Kidney capillary endothelial cell (primary cell): ENCODE data around the gene EHMT2.
"Not testable (repeated sequence)": the region's sequence is repeated elsewhere in the genome, so short reads cannot be mapped to it uniquely, and the experiment has no call there.

Source experiments
- DNase-seq: peaks from one replicate; pipeline ENCODE4 v3.0.0-alpha.2; 2018; ENCODE audit warnings: low spot score

The EHMT2 gene

GRCh38 chr6:31915351-31915750, 17.9 kb upstream of the EHMT2 start:
- DNase-seq, result no peak

- DNase-seq, result no peak
Observed at GRCh38 chr6:31911826-31912585, 14.5 kb upstream of the EHMT2 start.

- not testable (repeated sequence) for DNase-seq
Observed at GRCh38 chr6:31909298-31909697, 11.8 kb upstream of the EHMT2 start.

GRCh38 chr6:31908791-31909190, 11.3 kb upstream of the EHMT2 start:
- no peak for DNase-seq

- not testable (repeated sequence) for DNase-seq
Observed at GRCh38 chr6:31908255-31908654, 10.8 kb upstream of the EHMT2 start.

- DNase-seq, result no peak
Observed at GRCh38 chr6:31907158-31907813, 9.8 kb upstream of the EHMT2 start.

GRCh38 chr6:31906727-31907126, 9.2 kb upstream of the EHMT2 start:
- not testable (repeated sequence) for DNase-seq

- no peak for DNase-seq
Observed at GRCh38 chr6:31906122-31906521, 8.6 kb upstream of the EHMT2 start.

GRCh38 chr6:31905041-31905440, 7.5 kb upstream of the EHMT2 start:
- no peak for DNase-seq

- DNase-seq, result no peak
Observed at GRCh38 chr6:31903957-31904356, 6.5 kb upstream of the EHMT2 start.

- DNase-seq, result peak; percentile 36
Observed at GRCh38 chr6:31901953-31902643, 4.6 kb upstream of the EHMT2 start, which contains the start of gene ZBTB12. TSS of gene ZBTB12 (minus strand) at chr6:31902086. CDS start at chr6:31901305, 781 bp downstream.

- DNase-seq, result no peak
Observed at GRCh38 chr6:31901415-31901952, 4.0 kb upstream of the EHMT2 start.

GRCh38 chr6:31900917-31901414, 3.5 kb upstream of the EHMT2 start:
- DNase-seq, result no peak

GRCh38 chr6:31899882-31900722, 2.6 kb upstream of the EHMT2 start:
- no peak for DNase-seq

GRCh38 chr6:31899215-31899614, 1.7 kb upstream of the EHMT2 start:
- no peak for DNase-seq

GRCh38 chr6:31898383-31899011, 999 bp upstream of the EHMT2 start:
- DNase-seq, result no peak

GRCh38 chr6:31896856-31897611, 464 bp downstream of the EHMT2 start:
- no peak for DNase-seq

- DNase-seq, result no peak
Observed at GRCh38 chr6:31896493-31896855, 1.0 kb downstream of the EHMT2 start.

- no peak for DNase-seq
Observed at GRCh38 chr6:31892821-31893220, 4.7 kb downstream of the EHMT2 start.

- DNase-seq, result no peak
Observed at GRCh38 chr6:31889331-31889972, 8.0 kb downstream of the EHMT2 start.
